Heart left ventricle (tissue), 13 donors: Measurements from ENCODE around the gene RAPGEF5.

Source experiments
- CTCF ChIP-seq, 12 donors: fragments of 200-600 bp; sonication (generic) in 4 of 12; IDR thresholded peaks; one replicate each; pipeline versions ENCODE4 v1.5.0 to v1.8.0; 2018 to 2022; ENCODE audit warnings: antibody characterized with exemption in 12 of 12, mild to moderate bottlenecking in 5 of 12
- POLR2A ChIP-seq, 2 donors: fragments of 450-650 bp; IDR thresholded peaks; one replicate each; pipeline ENCODE4 v1.6.1; 2017; ENCODE audit warnings: antibody characterized with exemption in 2 of 2, mild to moderate bottlenecking in 2 of 2, moderate library complexity in 2 of 2
- donor health status: ischemic (EF 13 %, LVEDD 7.1; RV severe dilation, severe dysfunction).
- donor health status: DM: no; HTN: yes; CAD: no.
- donor health status: DM: no; HTN: no; CAD: no.
- donor health status: ischemic (EF 25% LVEDD 6.9; RV normal size, moderate dysfunction).
- donor health status: ischemic (EF 25% LVEDD 5.7; RV mildly dilated, moderate dysfunction).
- donor health status: ischemic (EF 35%, LVEDD 5.7; RV mildly dilated, moderate dysfunction).
- donor health status: nonischemic (EF 11% LVEDD 7.7; RV severe dilation, severe dysfunction).
- donor health status: DM: yes; HTN: yes; CAD: no.
- donor health status: PGD.
- donor health status: ischemic (EF 29% LVEDD 5.4; RV normal size, mild dysfunction).
- donor health status: nonischemic (EF 23%, LVEDD 6.1; RV moderate dilation, normal function).

- no peak for TF ChIP-seq CTCF (IDR thresholded peaks at IDR 0.05)
- no peak for TF ChIP-seq POLR2A (IDR thresholded peaks at IDR 0.05)
Measured at GRCh38 chr7:22213081-22213480, 143.9 kb downstream of the RAPGEF5 start.
